ENCODE results near the gene NAP1L4. TPM values are rescaled to one million over a fixed set of nuclear protein-coding genes. Genes with fewer than 3 reads are reported as not detected.

NAP1L4 gene
- total RNA-seq, 1 experiment from 2014 or later = 144 TPM

DNA sequence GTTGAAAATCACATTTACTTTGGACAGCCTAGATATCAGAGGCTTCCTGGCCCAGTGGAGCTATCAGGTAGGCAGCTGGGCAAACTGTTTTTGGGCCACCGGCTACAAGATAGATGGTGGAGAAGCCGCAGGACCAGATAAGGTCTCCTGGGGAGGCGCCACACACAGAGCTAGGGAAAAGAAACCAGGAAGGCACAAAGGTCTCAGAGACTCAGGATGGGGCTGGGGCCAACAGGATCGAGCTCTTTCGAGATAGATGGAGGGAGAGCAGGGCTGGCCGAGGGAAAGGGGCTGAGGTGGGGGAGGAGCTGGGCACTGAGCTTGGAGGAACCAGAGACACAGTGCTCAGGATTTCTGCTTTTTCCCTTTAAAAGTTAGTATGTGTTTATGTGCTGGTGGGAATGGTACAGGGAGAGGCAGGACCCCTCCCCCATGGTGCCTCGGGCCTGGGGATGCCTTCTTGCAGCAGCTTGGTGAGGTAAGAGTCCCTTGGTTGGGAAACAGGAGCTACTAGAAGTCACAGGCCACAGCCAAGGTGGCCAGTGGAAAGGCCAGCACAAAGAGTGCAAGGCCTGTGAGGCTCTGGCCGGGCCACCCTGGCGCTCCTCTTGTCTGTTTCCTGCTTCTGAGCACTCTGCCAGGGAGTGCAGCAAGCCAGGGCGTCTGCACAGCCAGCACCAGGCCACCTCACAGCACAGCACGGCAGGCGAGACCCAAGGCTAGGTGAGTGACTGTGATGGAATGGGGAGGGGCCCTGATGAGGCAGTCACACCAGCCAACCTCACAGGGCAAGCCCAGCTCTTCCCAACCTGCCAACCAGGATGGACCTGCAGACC, 11.5 kb upstream of the NAP1L4 start:
- intact Hi-C loops (cut with micrococcal nuclease) = no loop called here
- Histone ChIP-seq H3K27me3 (ENCODE audit: insufficient read depth, low read length) (no peaks in the 10 kb centered on the region), H2AFZ (ENCODE audit: low read depth, low read length, poor library complexity, severe bottlenecking) (no peak overlapping the region), H3K4me2 (ENCODE audit: low read length) (no peak overlapping the region), H3K9ac (ENCODE audit: low read length) (no peak overlapping the region), H3K9me3 (ENCODE audit: control insufficient read depth in 1 of 2, insufficient read depth in 1 of 2, low read depth in 1 of 2, low read length in 2 of 2) (no peaks in the 10 kb centered on the region), H3K4me1 (ENCODE audit: control insufficient read depth in 1 of 2, insufficient read depth in 2 of 2, low read length in 2 of 2) (no peaks in the 10 kb centered on the region), H4K20me1 (ENCODE audit: insufficient read depth) (no peaks in the 10 kb centered on the region), H3K9me2 (ENCODE audit: insufficient read depth) (no peaks in the 10 kb centered on the region), H3K36me3 (ENCODE audit: control insufficient read depth in 1 of 2, insufficient read depth in 2 of 2, low read length in 2 of 2) (peaks cover 17 to 33% of the 10 kb centered on the region in 2 experiments; a peak in 3 of 4 replicates), H3K4me3 (replicated peaks in 1 of 2; ENCODE audit: low read depth in 1 of 2, low read length in 2 of 2) (no peak overlapping the region), H3K27ac (ENCODE audit: low read depth, low read length) (no peak overlapping the region), H3K79me2 (ENCODE audit: insufficient read depth, low read length) (no peaks in the 10 kb centered on the region)
- DNase-seq (ENCODE audit: low read depth, low spot score) (no peak), ATAC-seq (peak; percentile 37; the same call in 1 of the 2 replicates)
- BruUV-seq (replicated peaks) = no TSS peak
- ChIA-PET RAD21 (ENCODE audit: low non-redundant PET in 1 of 2, low total read pairs in 2 of 2, uncharacterized antibody in 2 of 2, unreplicated experiment in 2 of 2) (no interaction called here), POLR2A (interaction anchor here (1.0 kb wide), 1 partner anchor 12 kb away, joined by 5 read pairs; the partner anchor contains the start of gene NAP1L4), CTCF (no interaction called here)
- no peak for TF ChIP-seq REST (IDR thresholded peaks at IDR 0.05; ENCODE audit: low read depth)
- TF ChIP-seq ATF3 (IDR thresholded peaks at IDR 0.05) = no peak
- TF ChIP-seq EZH2phosphoT487 (IDR thresholded peaks at IDR 0.05; ENCODE audit: borderline replicate concordance) = no peak
- TF ChIP-seq ZFX (IDR thresholded peaks at IDR 0.05) = no peak
- no peak for TF ChIP-seq CBX3 (IDR thresholded peaks at IDR 0.05; ENCODE audit: low read depth)
- TF ChIP-seq ZNF274 (IDR thresholded peaks at IDR 0.05; ENCODE audit: low read depth, low read length) = no peak
- TF ChIP-seq SIN3A (IDR thresholded peaks at IDR 0.05; ENCODE audit: low read depth) = no peak
- no peak for TF ChIP-seq RAD21 (IDR thresholded peaks at IDR 0.05; ENCODE audit: low read depth)
- no peak for TF ChIP-seq TCF7L2 (IDR thresholded peaks at IDR 0.05; ENCODE audit: borderline replicate concordance, extremely low read depth, insufficient read depth, insufficient read length)
- no peak for TF ChIP-seq ELF1 (IDR thresholded peaks at IDR 0.05; ENCODE audit: borderline replicate concordance, low read depth)
- no peak for TF ChIP-seq POLR2AphosphoS5 (IDR thresholded peaks at IDR 0.05; ENCODE audit: low read depth, low read length)

Data from HCT116 (cell line).